Placental epithelial cell (primary cell): ENCODE data around the gene LYPLA2. TPM values are rescaled to one million over a fixed set of nuclear protein-coding genes. Genes with fewer than 3 reads are reported as not detected.

Experiments used
- total RNA-seq: library from RNA; depleted of rRNA; stranded (reverse); fragments of >200 nt; gene quantifications from 2 replicates; pipeline ENCODE4 v1.2.3, GENCODE V29; 2012

Gene LYPLA2
- 47.1 and 96.0 TPM in 2 replicates for total RNA-seq

GRCh38 chr1:23790696-23791515, at the start of gene LYPLA2:
LYPLA2 (plus strand) TSS chr1:23791145; CDS start chr1:23792683, 1,538 bp downstream.

GRCh38 chr1:23743287-23744152, 47.4 kb upstream of the LYPLA2 start, which contains the start of gene ELOA:
ELOA (plus strand) TSS chr1:23743471; CDS start chr1:23743504, 33 bp downstream.

GRCh38 chr1:23777979-23778814, 12.7 kb upstream of the LYPLA2 start, which contains the start of gene PITHD1:
PITHD1 (plus strand) TSS chr1:23778418; CDS start chr1:23778516, 98 bp downstream.

GRCh38 chr1:23800400-23801337, 9.7 kb downstream of the LYPLA2 start, which contains the start of gene GALE:
GALE (minus strand) TSS chr1:23800754; CDS start chr1:23799007, 1,747 bp downstream.

GRCh38 chr1:23825076-23825761, 34.3 kb downstream of the LYPLA2 start, which contains the start of gene HMGCL:
HMGCL (minus strand) TSS chr1:23825429; CDS start chr1:23825415, 14 bp downstream.

Other genes with a start within 250 kb of the LYPLA2 start
- 12.6 and 23.9 TPM in 2 replicates for gene ID3, start 231.6 kb upstream of the LYPLA2 start, total RNA-seq
- 447 and 618 TPM in 2 replicates for gene RPL11, start 99.3 kb upstream of the LYPLA2 start, total RNA-seq
- gene ELOA, start 47.7 kb upstream of the LYPLA2 start, total RNA-seq, result 30.6 and 42.2 TPM in 2 replicates
- gene PITHD1, start 12.7 kb upstream of the LYPLA2 start, total RNA-seq, result 17.4 and 27.5 TPM in 2 replicates
- gene GALE, start 9.6 kb downstream of the LYPLA2 start, total RNA-seq, result 40.8 and 69.7 TPM in 2 replicates
- gene HMGCL, start 34.3 kb downstream of the LYPLA2 start, total RNA-seq, result 34.2 and 42.0 TPM in 2 replicates
- gene FUCA1, start 77.1 kb downstream of the LYPLA2 start, total RNA-seq, result 20.2 and 20.4 TPM in 2 replicates
- gene CNR2, start 122.2 kb downstream of the LYPLA2 start, total RNA-seq, result not detected in 2 replicates
- 73.3 and 102 TPM in 2 replicates for gene PNRC2, start 168.7 kb downstream of the LYPLA2 start, total RNA-seq
- gene SRSF10, start 189.2 kb downstream of the LYPLA2 start, total RNA-seq, result 91.4 and 98.5 TPM in 2 replicates